SK-N-SH (cell line): ENCODE data around the gene RUNDC3A. TPM values are rescaled to one million over a fixed set of nuclear protein-coding genes. Genes with fewer than 3 reads are reported as not detected.
A peak's percentile ranks its signal among the peaks of the same experiment; 100 is the strongest.

Experiments
- CTCF ChIA-PET: fragments of 300-600, 350-600 bp; formaldehyde crosslinking; extraction: SDS; loops from one replicate; lab custom pipeline; 2021; lab: Yijun Ruan, JAX
- POLR2A ChIA-PET: fragments of 350-600 bp; sonication (Branson Sonifier 250); formaldehyde crosslinking; extraction: SDS; loops from one replicate; lab custom pipeline; 2020; ENCODE audit warnings: antibody characterized with exemption, inconsistent platforms; lab: Yijun Ruan, JAX
- DNase-seq: peaks from one replicate; pipeline ENCODE4 v3.0.0; 2012
- H2AFZ ChIP-seq: fragments of 200-600 bp; sonication (generic); 2 replicates; pipeline ENCODE4 v1.8.1; 2016; ENCODE audit warnings: antibody characterized with exemption, mild to moderate bottlenecking, low read depth
- H3F3A ChIP-seq: fragments of 200-600 bp; sonication (generic); replicated peaks from 2 replicates; pipeline ENCODE3; 2016; ENCODE audit warnings: antibody characterized with exemption, mild to moderate bottlenecking; ENCODE audit not compliant: insufficient read depth
- H3K27ac ChIP-seq, 2 experiments: fragments of 200-500 bp in 1 of 2; fragments of 200-600 bp in 1 of 2; sonication (Bioruptor generic) in 1 of 2; sonication (generic), shearing (Covaris generic) in 1 of 2; 2 replicates each; pipeline versions ENCODE4 v1.5.1 to v1.6.1; 2014 to 2016; ENCODE audit warnings: low read depth in 2 of 2, inconsistent platforms in 1 of 2, low read length in 1 of 2, mild to moderate bottlenecking in 1 of 2, mixed read lengths in 1 of 2
- H3K27me3 ChIP-seq: fragments of 200-600 bp; sonication (generic), shearing (Covaris generic); 2 replicates; pipeline ENCODE4 v1.6.1; 2016; ENCODE audit warnings: mixed run types; ENCODE audit not compliant: insufficient read depth
- H3K36me3 ChIP-seq, 2 experiments: fragments of 200-500 bp in 1 of 2; fragments of 200-600 bp in 1 of 2; sonication (Bioruptor generic) in 1 of 2; sonication (generic) in 1 of 2; replicated peaks in 1 of 2; 2 replicates each; pipeline versions ENCODE3 to v1.5.1; 2014 to 2016; ENCODE audit warnings: low read length in 1 of 2, mild to moderate bottlenecking in 1 of 2; ENCODE audit not compliant: insufficient read depth in 2 of 2, control insufficient read depth in 1 of 2
- H3K4me1 ChIP-seq, 2 experiments: fragments of 200-500 bp in 1 of 2; fragments of 200-600 bp in 1 of 2; sonication (Bioruptor generic) in 1 of 2; sonication (generic), shearing (Covaris generic) in 1 of 2; 2 replicates each; pipeline versions ENCODE4 v1.5.1 to v1.6.1; 2014 to 2016; ENCODE audit warnings: low read depth in 1 of 2, low read length in 1 of 2, mixed run types in 1 of 2; ENCODE audit not compliant: insufficient read depth in 2 of 2, control insufficient read depth in 1 of 2
- H3K4me2 ChIP-seq: fragments of 200-600 bp; sonication (generic), shearing (Covaris generic); 2 replicates; pipeline ENCODE4 v1.6.1; 2017; ENCODE audit warnings: mixed run types
- H3K4me3 ChIP-seq, 2 experiments: fragments of 200-500 bp in 1 of 2; fragments of 200-600 bp in 1 of 2; sonication (Bioruptor generic) in 1 of 2; sonication (generic), shearing (Covaris generic) in 1 of 2; 2 replicates each; pipeline versions ENCODE4 v1.5.1 to v1.8.1; 2014 to 2016; ENCODE audit warnings: low read depth in 2 of 2, inconsistent platforms in 1 of 2, low read length in 1 of 2, mild to moderate bottlenecking in 1 of 2, mixed read lengths in 1 of 2, moderate library complexity in 1 of 2
- H3K79me2 ChIP-seq: fragments of 200-600 bp; sonication (generic); 2 replicates; pipeline ENCODE4 v1.8.1; 2017; ENCODE audit warnings: mild to moderate bottlenecking; ENCODE audit not compliant: insufficient read depth
- H3K9ac ChIP-seq: fragments of 200-600 bp; sonication (generic); 2 replicates; pipeline ENCODE4 v1.6.1; 2017; ENCODE audit warnings: mixed run types
- H3K9me2 ChIP-seq: fragments of 200-600 bp; sonication (generic); 2 replicates; pipeline ENCODE4 v1.6.1; 2017; ENCODE audit warnings: mixed run types
- H3K9me3 ChIP-seq: fragments of 200-600 bp; sonication (generic); 2 replicates; pipeline ENCODE4 v1.6.1; 2017; ENCODE audit warnings: mixed run types, mild to moderate bottlenecking, moderate library complexity
- H4K20me1 ChIP-seq: fragments of 200-600 bp; sonication (generic); 2 replicates; pipeline ENCODE4 v1.6.1; 2017; ENCODE audit warnings: mild to moderate bottlenecking, mixed run types; ENCODE audit not compliant: insufficient read depth
- CHD2 ChIP-seq: fragments of 150-350 bp; IDR thresholded peaks from 2 replicates; pipeline ENCODE4 v1.6.1; 2018; ENCODE audit warnings: low read length; ENCODE audit not compliant: partially characterized antibody
- CTCF ChIP-seq: fragments of 200-600 bp; sonication (generic); IDR thresholded peaks from 2 replicates; pipeline ENCODE4 v1.6.1; 2017; ENCODE audit warnings: antibody characterized with exemption, mild to moderate bottlenecking, moderate library complexity
- FOSL2 ChIP-seq: IDR thresholded peaks from 2 replicates; pipeline ENCODE4 v1.4.0; 2012; ENCODE audit warnings: low read depth, mild to moderate bottlenecking, moderate library complexity, borderline replicate concordance
- FOXM1 ChIP-seq: IDR thresholded peaks from 2 replicates; pipeline ENCODE4 v1.4.0; 2012; ENCODE audit warnings: low read depth, mild to moderate bottlenecking
- JUND ChIP-seq: IDR thresholded peaks from 2 replicates; pipeline ENCODE4 v1.4.0; 2012
- MAX ChIP-seq: IDR thresholded peaks from 2 replicates; pipeline ENCODE4 v1.4.0; 2012; ENCODE audit warnings: low read depth
- MXI1 ChIP-seq: IDR thresholded peaks from 2 replicates; pipeline ENCODE4 v1.6.1; 2012; ENCODE audit warnings: mild to moderate bottlenecking, low read depth, low read length, improper control_type of control experiment
- NRF1 ChIP-seq: IDR thresholded peaks from 2 replicates; pipeline ENCODE4 v1.6.1; 2012; ENCODE audit warnings: low read depth, mild to moderate bottlenecking, low read length
- PBX3 ChIP-seq: IDR thresholded peaks from 2 replicates; pipeline ENCODE4; 2012
- POLR2AphosphoS5 ChIP-seq: IDR thresholded peaks from 2 replicates; pipeline ENCODE4 v1.6.1; 2012; ENCODE audit warnings: low read depth, low read length
- RAD21 ChIP-seq: IDR thresholded peaks from 2 replicates; pipeline ENCODE4 v1.6.1; 2012; ENCODE audit warnings: mild to moderate bottlenecking, low read length
- RCOR1 ChIP-seq: fragments of 150-350 bp; IDR thresholded peaks from 2 replicates; pipeline ENCODE4 v1.6.1; 2017; ENCODE audit warnings: antibody characterized with exemption, low read length
- REST ChIP-seq: IDR thresholded peaks from 2 replicates; pipeline ENCODE4 v1.6.1; 2012; ENCODE audit warnings: mild to moderate bottlenecking, low read depth, low read length, moderate library complexity
- SIN3A ChIP-seq: IDR thresholded peaks from 2 replicates; pipeline ENCODE4 v1.6.1; 2012; ENCODE audit warnings: low read depth, mild to moderate bottlenecking, low read length, moderate library complexity, borderline replicate concordance
- SMC3 ChIP-seq: IDR thresholded peaks from 2 replicates; pipeline ENCODE4 v1.6.1; 2012; ENCODE audit warnings: low read depth, low read length, improper control_type of control experiment
- TAF1 ChIP-seq: IDR thresholded peaks from 2 replicates; pipeline ENCODE4 v1.6.1; 2012; ENCODE audit warnings: low read depth, mild to moderate bottlenecking, low read length, moderate library complexity, borderline replicate concordance
- YY1 ChIP-seq: IDR thresholded peaks from 2 replicates; pipeline ENCODE4 v1.4.0; 2012; ENCODE audit warnings: low read depth, mild to moderate bottlenecking
- ZBTB33 ChIP-seq: IDR thresholded peaks from 2 replicates; pipeline ENCODE4 v1.4.0; 2012; ENCODE audit warnings: low read depth, borderline replicate concordance
- WGBS: methylation state at CpG from one replicate; pipeline ENCODE4 v1.1.6; 2017; ENCODE audit warnings: low lambda C conversion rate; 5-methylcytosine and 5-hydroxymethylcytosine counted together
- polyA plus RNA-seq, 3 experiments: library from polyadenylated mRNA; depleted of rRNA; stranded (reverse); fragments of >200 nt; gene quantifications; 2 replicates each; pipeline ENCODE4 v1.2.3, GENCODE V29; 2012

RUNDC3A gene
- polyA plus RNA-seq, 1 of the 3 experiments (the other 2 are of a cell fraction) = 8.9 TPM

GRCh38 chr17:44350733-44351226 lies 42.4 kb downstream of the RUNDC3A start:
- no peak overlapping the region for H3K27ac ChIP-seq
- H3K4me1 ChIP-seq = peaks cover 0 to 7% of the 10 kb centered on the region in 2 experiments; a peak in 1 of 4 replicates
- peaks cover 7% of the 10 kb centered on the region; the same call in 1 of the 2 replicates for H4K20me1 ChIP-seq
- H3K36me3 ChIP-seq = peaks cover 0 to 35% of the 10 kb centered on the region in 2 experiments
- peak; percentile 79 for TF ChIP-seq RAD21
- TF ChIP-seq CTCF = peak; percentile 74
- TF ChIP-seq YY1 = no peak
- peak; percentile 64 for TF ChIP-seq SMC3
- 0 out of 2 replicates have a peak, but pooled peaks have one; percentile 27 for TF ChIP-seq SIN3A
- no peak for TF ChIP-seq POLR2AphosphoS5
- TF ChIP-seq MXI1 = no peak
- no peak for TF ChIP-seq PBX3
- no peak for TF ChIP-seq FOXM1
- CTCF ChIA-PET = interaction anchor here (0.6 to 5.4 kb wide), 35 partner anchors 9 to 345 kb away, joined by 3 to 85 read pairs (median 4); partner anchors contain the start of genes FAM171A2 and TMUB2
- no peak overlapping the region for H3K9ac ChIP-seq
- no peaks in the 10 kb centered on the region for H3K9me2 ChIP-seq
- H3K4me2 ChIP-seq = no peak overlapping the region
- no peaks in the 10 kb centered on the region for H3F3A ChIP-seq
- DNase-seq = peak; percentile 96
- H3K4me3 ChIP-seq = peak overlapping the region in 1 of 2 experiments; percentile 26; a peak in 1 of 4 replicates
- H3K27me3 ChIP-seq = no peaks in the 10 kb centered on the region
- no peaks in the 10 kb centered on the region for H3K9me3 ChIP-seq
- no peak overlapping the region for H2AFZ ChIP-seq
- POLR2A ChIA-PET = interaction anchor here (2.1 kb wide), 1 partner anchor 12 kb away, joined by 11 read pairs; the partner anchor contains the start of gene FAM171A2
- 95% methylated on average over 3 of the region's 6 CpGs for WGBS
- peaks cover 15% of the 10 kb centered on the region; the same call in 1 of the 2 replicates for H3K79me2 ChIP-seq

- no peak overlapping the region for H3K4me2 ChIP-seq
- DNase-seq = peak; percentile 25
- no peak overlapping the region for H3K27ac ChIP-seq
- H3K9me3 ChIP-seq = no peaks in the 10 kb centered on the region
- ChIA-PET POLR2A (interaction anchor here (2.1 kb wide), 1 partner anchor 11 kb away, joined by 11 read pairs; the partner anchor contains the start of gene FAM171A2), CTCF (interaction anchor here (0.6 to 5.4 kb wide), 26 partner anchors 10 to 268 kb away, joined by 3 to 85 read pairs (median 5); partner anchors contain the start of genes FAM171A2 and TMUB2)
- WGBS = 72% methylated on average over 3 of the region's 8 CpGs
- no peak overlapping the region for H3K9ac ChIP-seq
- H3K27me3 ChIP-seq = no peaks in the 10 kb centered on the region
- peaks cover 0 to 35% of the 10 kb centered on the region in 2 experiments for H3K36me3 ChIP-seq
- no peaks in the 10 kb centered on the region for H3K9me2 ChIP-seq
- no peak overlapping the region for H2AFZ ChIP-seq
- no peaks in the 10 kb centered on the region; a peak in 1 of 4 replicates for H3K4me1 ChIP-seq
- H3F3A ChIP-seq = no peaks in the 10 kb centered on the region
- peaks cover 7% of the 10 kb centered on the region; the same call in 1 of the 2 replicates for H4K20me1 ChIP-seq
- H3K4me3 ChIP-seq = no peak overlapping the region
- peaks cover 8% of the 10 kb centered on the region; the same call in 1 of the 2 replicates for H3K79me2 ChIP-seq
- no peak for TF ChIP-seq FOSL2
- no peak for TF ChIP-seq MXI1
- no peak for TF ChIP-seq FOXM1
- no peak for TF ChIP-seq MAX
- TF ChIP-seq REST = no peak
- TF ChIP-seq CHD2 = no peak
- TF ChIP-seq RCOR1 = no peak
- TF ChIP-seq RAD21 = no peak
- TF ChIP-seq NRF1 = no peak
- no peak for TF ChIP-seq TAF1
- no peak for TF ChIP-seq ZBTB33
- TF ChIP-seq JUND = no peak
Measured at GRCh38 chr17:44351464-44351863, 43.1 kb downstream of the RUNDC3A start.
